Activated CD8-positive, alpha-beta memory T cell treated with anti-CD3 and anti-CD28 coated beads for 24 hours (primary cell): ENCODE data around the gene HPN.
"Not testable (repeated sequence)": the region's sequence is repeated elsewhere in the genome, so short reads cannot be mapped to it uniquely, and the experiment has no call there.

Experiments used
- DNase-seq: peaks from one replicate; pipeline ENCODE4 v3.0.0-alpha.2; 2020

The HPN gene

DNA sequence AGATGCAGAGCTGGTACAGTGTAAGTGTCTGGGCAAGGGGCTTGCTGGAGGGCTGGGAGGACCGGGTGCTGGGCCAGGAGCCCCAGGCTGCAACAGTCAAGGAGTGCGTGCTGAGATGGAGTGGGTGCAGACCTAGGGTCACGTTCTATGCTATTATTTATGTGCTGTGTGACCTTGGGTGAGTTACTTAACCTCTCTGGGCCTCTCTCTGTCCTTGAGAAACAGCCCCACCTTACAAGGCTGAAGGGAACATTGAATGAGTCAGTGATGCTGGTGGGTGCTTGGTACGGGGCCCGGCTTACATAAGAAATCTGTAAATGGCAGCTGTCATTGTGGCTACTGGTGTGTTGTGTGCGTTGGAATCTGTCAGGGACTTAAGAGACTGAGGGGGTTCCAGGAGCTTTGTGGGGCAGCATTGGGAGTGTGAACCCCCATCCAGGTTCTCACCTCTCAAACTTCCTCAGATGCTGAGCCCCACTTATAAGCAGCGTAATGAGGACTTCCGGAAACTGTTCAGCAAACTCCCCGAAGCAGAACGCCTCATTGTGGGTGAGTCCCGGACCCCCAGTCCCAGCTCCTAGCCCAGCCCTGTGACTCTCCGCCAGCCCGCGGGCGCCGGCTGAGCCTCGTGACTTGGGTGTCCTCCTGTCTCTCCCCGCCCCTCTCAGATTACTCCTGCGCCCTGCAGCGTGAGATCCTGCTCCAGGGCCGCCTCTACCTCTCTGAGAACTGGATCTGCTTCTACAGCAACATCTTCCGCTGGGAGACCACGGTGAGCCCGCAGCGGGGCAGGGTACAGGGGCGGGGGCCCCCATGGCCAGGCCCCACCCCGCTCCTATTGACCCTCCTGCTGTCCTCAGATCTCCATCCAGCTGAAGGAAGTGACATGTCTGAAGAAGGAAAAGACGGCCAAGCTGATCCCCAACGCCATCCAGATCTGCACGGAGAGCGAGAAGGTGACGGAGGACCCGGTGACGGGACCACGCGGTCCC lies 31.8 kb upstream of the HPN start:
- DNase-seq = no peak

DNA sequence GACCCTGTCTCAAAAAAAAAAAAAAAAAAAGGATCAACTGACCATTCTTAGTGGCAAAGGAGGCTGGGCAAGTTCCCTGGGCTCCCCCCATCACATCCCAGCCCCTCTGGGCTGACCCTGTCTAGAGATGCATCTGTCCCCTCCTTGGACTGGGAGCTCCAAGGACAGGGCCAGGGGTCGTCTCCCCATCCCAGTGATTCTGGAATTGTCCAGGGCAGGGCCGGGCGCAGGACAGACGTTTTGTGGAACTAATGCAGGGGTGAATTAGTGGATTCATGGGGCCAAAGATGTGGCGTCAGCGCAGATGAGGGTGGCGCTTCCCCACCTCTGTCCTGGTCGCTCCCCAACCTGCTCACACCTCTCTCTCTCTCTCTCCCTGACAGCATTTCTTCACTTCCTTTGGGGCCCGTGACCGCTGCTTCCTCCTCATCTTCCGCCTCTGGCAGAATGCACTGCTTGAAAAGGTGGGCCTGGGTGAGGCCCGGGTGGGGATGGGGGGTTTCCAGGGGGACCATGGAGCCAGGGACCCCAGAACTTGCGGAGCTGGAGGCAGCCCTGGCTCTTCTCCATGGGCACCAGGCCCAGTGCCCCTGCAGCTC lies 30.3 kb upstream of the HPN start:
- DNase-seq = peak; percentile 67

DNA sequence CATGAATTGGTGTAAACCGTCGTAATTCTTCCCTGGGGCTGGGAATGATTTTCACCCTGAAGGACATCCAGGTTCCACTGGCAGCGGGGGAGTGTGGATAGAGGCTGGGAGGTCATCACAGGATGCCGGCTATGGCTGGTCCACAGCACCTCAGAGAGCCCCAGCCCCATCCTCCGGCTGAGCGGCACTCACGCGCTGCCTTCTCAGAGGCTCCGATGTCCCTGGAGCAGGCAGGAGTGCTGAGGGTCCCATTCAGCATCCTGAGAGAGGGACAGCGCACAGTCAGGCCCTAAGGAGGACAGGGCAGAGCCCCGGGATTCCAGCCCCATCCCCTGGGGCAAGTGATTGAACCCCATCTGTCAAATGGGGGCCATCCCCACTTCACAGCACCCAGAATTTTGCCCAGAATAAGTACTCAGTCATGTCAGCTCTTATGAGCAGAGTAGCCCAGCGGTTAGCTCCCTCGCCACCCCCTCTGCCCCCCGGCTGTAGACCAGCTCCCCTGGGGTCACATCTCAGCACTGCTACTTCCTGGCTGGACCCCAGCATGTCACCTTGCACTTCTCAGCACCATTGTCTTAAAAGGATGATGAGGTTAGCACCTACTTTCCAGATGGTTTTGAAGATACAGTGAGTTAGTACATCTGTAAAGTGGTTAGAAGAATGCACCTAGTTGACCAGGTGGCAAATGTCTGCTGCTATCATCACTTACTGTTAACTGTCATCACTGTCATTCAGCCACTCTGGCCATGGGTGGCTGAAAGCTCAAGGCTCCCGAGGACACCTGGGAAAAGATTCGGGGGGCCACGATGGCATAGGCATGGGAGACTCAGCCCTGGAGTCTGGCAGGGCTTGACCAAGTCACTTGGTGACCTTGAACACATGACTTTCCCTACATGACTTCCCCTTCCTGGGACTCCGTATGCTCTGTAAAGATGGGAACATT lies 29.5 kb upstream of the HPN start:
- no peak for DNase-seq

DNA sequence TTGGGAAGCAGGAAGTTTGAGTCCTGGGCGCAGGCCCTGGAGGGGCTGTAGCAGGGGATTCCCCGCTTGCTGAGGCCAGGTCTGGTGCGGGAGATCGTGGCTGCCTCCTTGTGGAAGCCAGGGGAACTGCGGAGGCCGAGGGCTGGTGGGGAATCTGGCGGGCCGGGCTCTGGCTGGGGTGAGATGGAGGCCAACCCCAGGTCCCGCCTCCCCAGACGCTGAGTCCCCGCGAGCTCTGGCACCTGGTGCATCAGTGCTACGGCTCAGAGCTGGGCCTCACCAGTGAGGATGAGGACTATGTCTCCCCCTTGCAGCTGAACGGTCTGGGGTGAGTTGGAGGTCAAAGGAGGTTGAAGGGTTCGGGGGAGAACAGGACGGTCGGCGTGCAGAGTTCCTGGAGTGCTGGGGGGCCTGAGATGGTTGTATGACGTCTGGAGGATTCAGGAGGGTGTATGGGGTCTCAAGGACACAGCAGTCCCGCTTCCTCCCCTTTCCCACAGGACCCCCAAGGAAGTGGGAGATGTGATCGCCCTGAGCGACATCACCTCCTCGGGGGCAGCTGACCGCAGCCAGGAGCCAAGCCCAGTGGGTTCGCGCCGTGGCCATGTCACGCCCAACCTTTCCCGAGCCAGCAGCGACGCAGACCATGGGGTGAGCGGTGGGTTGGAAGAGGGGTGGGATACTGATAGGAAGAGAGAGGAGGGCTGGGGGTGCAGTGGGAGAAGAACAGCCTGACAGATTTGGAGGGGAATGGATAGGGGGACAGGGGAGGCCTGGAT lies 28.3 kb upstream of the HPN start:
- peak; percentile 97 for DNase-seq

DNA sequence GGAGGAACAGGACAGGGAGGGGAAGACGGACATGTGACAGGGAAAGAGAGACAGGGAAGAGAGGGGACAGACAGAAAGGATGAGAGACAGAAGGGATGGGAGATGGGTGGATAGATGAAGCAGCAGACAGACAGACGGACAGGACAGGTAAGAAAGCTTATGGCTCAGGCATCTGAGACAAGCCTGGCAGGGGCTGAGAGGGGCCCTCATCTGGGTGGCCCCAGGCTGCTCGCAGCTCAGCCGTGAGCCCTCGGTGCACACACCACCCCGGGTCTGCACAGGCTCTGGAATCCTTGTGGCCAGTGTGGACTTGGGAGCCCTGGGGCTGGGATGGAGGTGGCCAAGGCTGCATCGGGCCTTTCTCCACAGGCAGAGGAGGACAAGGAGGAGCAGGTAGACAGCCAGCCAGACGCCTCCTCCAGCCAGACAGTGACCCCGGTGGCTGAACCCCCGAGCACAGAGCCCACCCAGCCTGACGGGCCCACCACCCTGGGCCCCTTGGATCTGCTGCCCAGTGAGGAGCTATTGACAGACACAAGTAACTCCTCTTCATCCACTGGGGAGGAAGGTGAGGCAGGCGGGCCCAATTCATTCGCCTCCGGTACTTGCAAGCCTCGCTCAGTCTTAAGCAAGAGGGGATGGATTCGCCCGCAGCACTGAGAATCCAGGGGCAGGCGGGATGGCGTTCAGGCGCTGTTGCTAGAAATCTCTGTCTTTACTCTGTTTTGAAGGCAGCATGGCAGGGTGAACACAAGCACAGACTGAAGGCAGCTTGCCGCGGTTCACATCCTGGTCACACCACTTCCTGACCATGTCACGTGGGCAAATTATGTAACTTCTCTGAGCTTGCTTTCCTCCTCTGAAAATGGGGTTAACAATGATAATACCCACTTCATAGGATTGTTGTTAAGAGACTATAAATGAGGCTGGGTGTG lies 27.4 kb upstream of the HPN start:
- DNase-seq = peak; percentile 75

DNA sequence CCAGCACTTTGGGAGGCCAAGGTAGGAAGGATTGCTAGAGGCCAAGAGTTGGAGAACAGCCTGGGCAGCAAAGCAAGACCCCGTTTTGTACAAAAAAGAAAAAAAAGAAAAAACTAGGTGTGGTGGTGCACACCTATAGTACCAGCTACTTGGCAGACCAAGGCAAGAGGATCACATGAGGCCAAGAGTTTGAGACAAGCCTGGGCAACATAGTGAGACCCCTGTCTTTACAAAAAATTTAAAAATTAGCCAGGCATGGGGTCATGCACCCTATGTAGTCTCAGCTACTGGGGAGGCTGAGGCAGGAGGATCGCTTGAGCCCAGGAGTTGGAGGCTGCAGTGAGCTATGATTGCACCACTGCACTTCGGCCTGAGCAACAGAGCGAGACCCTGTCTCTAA lies 26.7 kb upstream of the HPN start:
- not testable (repeated sequence) for DNase-seq

DNA sequence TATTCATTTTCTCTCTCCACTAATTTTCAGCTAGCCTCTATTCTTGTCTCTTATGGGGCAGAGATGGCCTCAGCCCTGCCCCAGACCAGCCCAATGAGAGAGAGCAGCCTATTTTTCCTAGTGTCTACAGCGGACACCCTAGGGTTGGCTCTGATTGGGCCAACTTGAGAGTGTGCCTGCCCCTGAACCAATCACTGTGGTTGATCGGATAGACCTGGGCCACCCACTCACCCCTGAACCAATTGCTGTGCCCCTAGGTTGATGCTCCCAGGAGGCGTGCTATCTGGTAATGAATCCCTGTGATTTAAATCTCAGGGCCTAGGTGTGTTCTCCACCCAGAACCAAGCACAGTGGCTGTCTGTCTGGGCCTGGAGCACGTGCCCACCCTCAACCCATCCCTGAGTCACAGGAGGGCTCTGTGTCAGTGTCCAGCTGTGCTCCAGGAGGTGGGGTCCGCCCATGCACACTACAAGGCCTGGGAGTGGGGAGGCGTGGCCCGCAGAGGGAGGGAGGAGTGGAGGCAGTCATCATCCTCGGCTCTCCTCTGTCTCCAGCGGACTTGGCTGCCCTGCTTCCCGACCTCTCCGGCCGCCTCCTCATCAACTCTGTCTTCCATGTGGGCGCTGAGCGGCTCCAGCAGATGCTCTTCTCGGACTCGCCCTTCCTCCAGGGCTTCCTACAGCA lies 26.1 kb upstream of the HPN start:
- no peak for DNase-seq

DNA sequence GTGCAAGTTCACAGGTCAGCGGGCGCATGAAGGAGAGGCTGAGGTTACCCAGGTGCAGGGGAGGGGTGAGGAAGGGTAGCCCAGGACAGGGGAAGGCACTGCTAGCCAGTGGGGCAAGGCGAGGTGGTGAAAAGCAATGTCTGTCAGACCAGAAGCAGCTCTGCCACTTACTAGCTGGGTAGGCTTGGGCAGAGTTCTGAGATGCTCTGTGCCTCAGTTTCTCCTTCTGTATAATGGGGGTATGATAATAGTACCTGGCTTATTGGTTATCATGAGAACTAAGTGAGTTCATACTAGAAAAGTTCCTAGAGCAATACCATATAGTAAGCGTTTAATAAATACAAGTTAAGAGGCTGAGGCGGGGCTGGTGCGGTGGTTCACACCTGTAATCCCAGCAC lies 25.6 kb upstream of the HPN start:
- DNase-seq = no peak

DNA sequence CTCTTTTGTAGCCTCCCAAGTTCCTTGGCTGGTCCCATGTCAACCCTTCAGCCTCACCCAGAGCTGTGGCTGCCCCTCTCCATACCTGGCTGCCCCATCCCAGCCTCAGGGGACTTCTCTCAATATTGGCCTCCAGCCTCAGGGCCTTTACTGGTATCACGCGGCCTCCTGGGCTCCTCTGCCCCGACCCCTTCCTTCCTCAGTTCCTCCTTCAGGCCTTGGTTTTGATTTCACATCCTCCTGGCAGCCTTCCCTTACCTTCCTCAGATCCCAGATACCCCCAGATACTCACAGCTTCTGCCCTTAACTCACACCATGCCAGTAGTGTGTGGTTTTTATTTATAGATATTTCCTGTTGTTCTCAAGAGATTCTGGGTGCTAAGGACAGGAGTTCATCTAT lies 24.0 kb upstream of the HPN start:
- DNase-seq = no peak

DNA sequence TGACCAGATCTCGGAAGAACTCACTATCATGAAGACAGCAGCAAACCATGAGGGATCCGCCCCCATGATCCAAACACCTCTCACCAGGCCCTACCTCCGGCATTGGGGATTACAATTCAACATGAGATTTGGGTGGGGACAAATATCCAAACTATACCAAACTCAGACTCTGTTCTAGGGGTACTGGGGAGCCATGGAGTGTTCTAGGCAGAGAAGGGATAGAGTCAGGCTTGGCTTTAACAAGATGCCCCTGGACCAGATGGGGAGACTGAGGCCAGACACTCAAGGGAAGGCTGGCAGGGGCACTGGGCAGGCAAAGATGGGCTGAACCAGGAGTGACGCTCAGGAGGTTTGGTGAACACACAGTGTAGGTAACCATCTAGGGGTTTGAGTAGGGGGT lies 23.1 kb upstream of the HPN start:
- no peak for DNase-seq

DNA sequence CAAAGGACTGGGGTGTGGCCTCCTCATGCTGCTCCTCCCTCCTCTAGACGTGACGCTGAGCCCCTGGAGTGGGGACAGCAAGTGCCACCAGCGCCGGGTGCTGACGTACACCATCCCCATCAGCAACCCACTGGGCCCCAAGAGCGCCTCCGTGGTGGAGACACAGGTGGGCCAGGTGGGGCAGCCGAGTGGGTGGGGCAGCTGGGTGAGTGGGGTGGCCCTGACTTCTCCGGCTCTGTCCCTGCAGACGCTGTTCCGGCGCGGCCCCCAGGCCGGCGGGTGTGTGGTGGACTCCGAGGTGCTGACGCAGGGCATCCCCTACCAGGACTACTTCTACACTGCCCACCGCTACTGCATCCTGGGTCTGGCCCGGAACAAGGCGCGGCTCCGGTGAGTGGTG lies 22.4 kb upstream of the HPN start:
- DNase-seq = no peak

DNA sequence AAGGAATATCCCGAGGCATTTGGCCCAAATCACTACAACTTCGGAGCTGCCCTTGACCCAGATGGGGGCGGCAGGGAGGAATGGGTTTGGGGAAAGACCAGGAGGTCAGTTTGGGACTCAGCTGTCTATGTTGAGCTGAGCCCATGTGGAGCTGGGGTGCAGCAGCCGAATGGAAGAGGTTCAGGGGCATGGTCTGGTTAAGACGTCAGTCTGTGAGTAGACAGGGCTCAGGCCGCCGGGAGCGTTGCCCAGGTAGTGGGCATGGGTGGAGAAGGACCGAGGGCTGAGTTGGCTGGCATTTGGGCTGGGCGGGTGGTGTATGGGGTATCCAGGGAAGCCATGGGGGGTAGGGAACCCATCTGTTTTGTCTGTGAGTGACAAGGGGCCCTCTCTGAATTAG lies 20.5 kb upstream of the HPN start:
- DNase-seq = no peak

DNA sequence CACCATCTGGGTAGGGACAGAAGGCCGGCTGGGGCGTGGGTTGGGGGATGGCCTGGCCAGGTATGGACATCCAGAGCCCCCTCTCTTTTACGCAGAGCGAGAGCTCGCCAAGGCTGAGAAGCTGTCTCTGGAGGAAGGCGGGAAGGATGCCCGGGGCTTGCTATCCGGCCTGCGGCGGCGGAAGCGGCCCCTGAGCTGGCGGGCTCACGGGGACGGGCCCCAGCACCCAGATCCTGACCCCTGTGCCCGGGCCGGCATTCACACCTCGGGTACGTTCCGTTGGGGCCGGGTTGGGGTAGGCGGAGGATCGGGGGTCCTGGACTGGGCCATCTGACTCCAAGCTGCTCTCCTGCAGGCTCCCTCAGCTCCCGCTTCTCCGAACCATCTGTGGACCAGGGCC lies 19.9 kb upstream of the HPN start:
- no peak for DNase-seq

DNA sequence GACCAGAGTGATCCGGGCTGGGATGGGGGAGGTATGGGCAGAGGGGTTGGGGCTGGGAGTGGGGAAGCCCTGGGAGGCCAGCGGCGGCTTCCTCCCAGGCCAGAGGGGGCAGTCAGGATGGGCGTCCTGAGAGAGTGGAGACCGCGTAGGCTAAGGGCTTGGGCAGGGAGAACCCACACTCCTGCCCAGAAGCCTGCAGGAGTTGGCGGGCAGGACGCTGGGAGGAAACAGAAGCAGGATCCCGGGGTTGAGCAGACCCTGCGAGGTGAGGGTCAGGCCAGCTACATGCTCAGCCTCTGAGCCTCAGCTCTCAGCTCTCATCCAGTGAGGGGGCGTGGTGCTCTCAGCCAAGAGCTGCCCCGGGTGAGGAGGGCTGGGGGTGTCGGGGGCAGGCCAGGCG lies 19.1 kb upstream of the HPN start:
- DNase-seq = no peak

DNA sequence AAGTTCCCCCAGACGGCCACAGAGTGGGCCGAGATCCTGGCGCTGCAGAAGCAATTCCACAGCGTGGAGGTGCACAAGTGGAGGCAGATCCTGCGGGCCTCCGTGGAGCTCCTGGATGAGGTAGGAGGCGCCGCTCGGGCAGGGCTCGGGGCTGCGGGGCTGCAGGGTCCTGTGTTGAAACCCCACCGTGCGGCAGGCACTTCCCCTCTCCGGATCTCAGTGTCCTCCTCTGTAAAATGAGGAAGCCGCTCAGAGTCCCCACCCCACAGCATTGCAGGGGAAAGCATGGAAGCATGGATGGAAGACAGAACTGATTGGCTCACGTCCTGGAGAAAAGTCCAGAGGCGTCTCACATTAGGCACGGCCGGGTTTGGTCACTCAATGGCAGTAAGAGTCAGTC lies 18.1 kb upstream of the HPN start:
- no peak for DNase-seq

DNA sequence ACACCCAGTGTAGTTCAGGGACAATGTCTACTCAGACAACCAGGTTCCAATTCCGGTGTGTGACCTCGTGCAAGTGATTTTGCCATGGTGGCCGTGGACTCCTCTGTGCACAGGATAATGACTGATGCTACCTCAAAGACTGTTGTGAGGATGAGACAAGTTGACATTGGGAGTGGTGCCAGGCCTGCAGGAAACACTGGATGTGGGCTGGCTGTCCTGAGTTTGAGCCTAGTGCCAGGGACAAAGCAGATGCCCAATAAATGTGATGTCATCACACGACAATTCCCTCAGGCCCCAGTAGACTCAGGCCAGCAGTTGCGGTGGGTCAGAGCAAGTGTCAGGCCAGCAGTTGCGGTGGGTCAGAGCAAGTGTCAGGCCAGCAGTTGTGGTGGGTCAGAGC lies 17.4 kb upstream of the HPN start:
- DNase-seq = no peak

DNA sequence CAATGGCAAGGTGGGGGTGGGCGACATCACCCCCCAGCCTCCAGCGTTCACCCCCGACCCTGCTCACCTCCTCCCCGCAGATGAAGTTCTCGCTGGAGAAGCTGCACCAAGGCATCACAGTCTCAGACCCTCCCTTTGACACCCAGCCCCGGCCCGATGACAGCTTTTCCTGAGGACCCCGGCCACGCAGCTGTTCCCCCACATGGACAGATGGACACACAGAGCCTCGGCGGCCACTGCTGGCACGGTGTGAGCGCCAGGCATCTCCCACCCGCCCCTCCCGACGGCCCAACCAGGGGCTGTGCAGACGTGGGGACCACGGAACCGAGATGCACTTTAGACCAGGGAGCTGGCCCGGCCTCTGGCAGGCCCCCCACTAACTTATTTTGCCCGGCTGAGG lies 15.6 kb upstream of the HPN start:
- no peak for DNase-seq

DNA sequence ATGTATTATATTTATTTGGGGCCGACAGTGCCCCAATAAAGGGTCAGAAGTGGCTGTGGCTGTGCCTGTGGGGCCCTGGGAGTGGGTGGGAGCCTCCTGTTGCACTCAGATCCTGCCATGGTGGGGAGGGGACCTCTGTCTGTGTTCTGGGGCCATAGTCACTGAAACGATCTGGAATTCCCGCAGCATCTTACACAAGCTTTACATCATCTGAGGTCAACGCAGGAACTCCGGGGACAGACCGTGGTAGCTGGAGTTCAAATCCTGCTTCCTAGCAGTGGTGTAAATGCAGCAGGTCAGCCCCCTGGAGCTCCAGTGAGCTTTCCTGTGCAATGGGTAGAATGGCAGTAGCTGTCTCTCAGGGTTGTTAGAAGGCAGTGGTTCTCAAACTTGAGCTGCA lies 15.1 kb upstream of the HPN start:
- DNase-seq = no peak

DNA sequence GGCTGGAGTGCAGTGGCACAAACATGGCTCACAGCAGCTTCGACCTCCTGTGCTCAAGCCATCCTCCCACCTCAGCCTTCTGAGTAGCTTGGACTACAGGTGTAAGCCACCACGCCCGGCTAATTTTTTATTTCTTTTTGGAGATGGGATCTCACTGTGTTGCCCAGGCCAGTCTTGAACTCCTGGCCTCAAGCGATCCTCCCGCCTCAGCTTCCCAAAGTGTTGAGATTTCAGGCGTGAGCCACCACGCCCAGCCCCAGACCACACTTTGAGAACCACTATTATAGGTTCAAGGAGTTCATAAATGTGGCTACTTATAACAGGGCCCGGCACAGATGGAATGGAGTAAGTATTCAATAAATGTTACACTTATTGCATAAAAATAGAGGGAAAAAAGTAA lies 14.5 kb upstream of the HPN start:
- DNase-seq = no peak

DNA sequence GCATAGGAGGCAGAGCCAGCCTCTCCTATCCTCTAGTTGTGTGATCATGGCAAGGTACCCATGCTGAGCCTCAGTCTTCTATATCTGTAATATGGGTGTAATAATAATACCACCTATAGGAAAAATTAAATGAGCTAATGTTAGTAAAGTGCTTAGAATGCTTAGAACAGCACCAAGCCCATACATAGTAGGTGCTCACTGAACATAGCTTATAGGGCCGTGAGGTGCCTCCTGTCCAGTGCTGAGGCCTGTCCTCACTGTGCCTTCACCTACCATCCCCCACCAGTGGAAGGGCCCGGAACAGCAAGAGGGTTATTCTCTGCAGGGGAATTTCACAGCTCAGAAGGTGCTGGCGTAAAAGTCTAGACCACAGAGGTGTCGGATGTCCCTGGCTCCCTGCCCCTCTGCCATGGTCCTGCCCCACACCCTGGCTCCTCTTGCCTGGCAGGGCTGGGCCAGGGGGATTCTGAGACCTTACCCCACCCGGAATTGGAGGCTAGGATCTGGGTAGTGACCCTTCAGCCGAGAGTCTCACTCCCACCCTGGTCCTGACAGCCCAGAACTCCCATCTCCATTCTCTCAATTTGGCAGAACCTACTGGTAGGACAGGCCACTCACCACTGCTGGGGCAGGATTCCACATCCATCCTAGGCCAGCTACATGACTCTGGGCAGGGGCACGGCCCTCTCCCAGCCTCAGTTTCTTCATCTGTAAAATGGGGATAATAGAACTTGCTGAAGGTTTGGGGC lies 13.5 kb upstream of the HPN start:
- no peak for DNase-seq
